OCI-LY1 (cell line): ENCODE data around the gene PARL.

ENCODE experiments used
- H2AFZ ChIP-seq: fragments of 200-600 bp; sonication (generic), shearing (Covaris generic); 2 replicates; pipeline ENCODE4 v1.6.0; 2014; ENCODE audit warnings: antibody characterized with exemption, mild to moderate bottlenecking, low read length
- H3F3A ChIP-seq: fragments of 200-600 bp; sonication (generic), shearing (Covaris generic); 2 replicates; pipeline ENCODE4 v1.6.0; 2014; ENCODE audit warnings: mild to moderate bottlenecking, antibody characterized with exemption, low read length, moderate library complexity; ENCODE audit not compliant: insufficient read depth
- H3K27ac ChIP-seq: fragments of 200-600 bp; sonication (generic); 2 replicates; pipeline ENCODE4 v1.5.1; 2014; ENCODE audit warnings: low read length, mixed run types, mild to moderate bottlenecking, low read depth; ENCODE audit not compliant: poor library complexity, severe bottlenecking
- H3K27me3 ChIP-seq: fragments of 200-600 bp; sonication (generic); 2 replicates; pipeline ENCODE4 v1.6.0; 2014; ENCODE audit warnings: antibody characterized with exemption, mild to moderate bottlenecking, low read length, moderate library complexity; ENCODE audit not compliant: insufficient read depth
- H3K36me3 ChIP-seq: fragments of 200-600 bp; sonication (generic); 2 replicates; pipeline ENCODE4 v1.6.1; 2014; ENCODE audit warnings: mild to moderate bottlenecking, antibody characterized with exemption, low read length, moderate library complexity, mixed read lengths; ENCODE audit not compliant: insufficient read depth
- H3K4me1 ChIP-seq: fragments of 200-600 bp; sonication (generic); 2 replicates; pipeline ENCODE4 v1.5.1; 2014; ENCODE audit warnings: mild to moderate bottlenecking, low read length, moderate library complexity; ENCODE audit not compliant: insufficient read depth, severe bottlenecking
- H3K4me2 ChIP-seq: fragments of 200-600 bp; sonication (generic), shearing (Covaris generic); 2 replicates; pipeline ENCODE4 v1.6.1; 2014; ENCODE audit warnings: low read length
- H3K4me3 ChIP-seq: fragments of 200-600 bp; sonication (generic); 2 replicates; pipeline ENCODE4 v1.5.1; 2014; ENCODE audit warnings: low read length, low read depth, mild to moderate bottlenecking, mixed read lengths; ENCODE audit not compliant: poor library complexity, severe bottlenecking
- H3K79me2 ChIP-seq: fragments of 200-600 bp; shearing (Covaris generic); 2 replicates; pipeline ENCODE4 v1.6.1; 2016; ENCODE audit warnings: mixed run types, low read length, mixed read lengths; ENCODE audit not compliant: insufficient read depth
- H3K9ac ChIP-seq: fragments of 200-600 bp; sonication (generic), shearing (Covaris generic); 2 replicates; pipeline ENCODE4 v1.6.1; 2014; ENCODE audit warnings: mild to moderate bottlenecking, low read length, mixed read lengths
- H3K9me2 ChIP-seq: fragments of 200-600 bp; sonication (generic), shearing (Covaris generic); 2 replicates; pipeline ENCODE4 v1.6.1; 2014; ENCODE audit warnings: low read depth, mild to moderate bottlenecking, low read length, mixed read lengths
- H3K9me3 ChIP-seq: fragments of 200-600 bp; shearing (Covaris generic); 2 replicates; pipeline ENCODE4 v1.6.1; 2014; ENCODE audit warnings: low read length, mixed read lengths
- H4K20me1 ChIP-seq: fragments of 200-600 bp; sonication (generic), shearing (Covaris generic); 2 replicates; pipeline ENCODE4 v1.6.0; 2016; ENCODE audit warnings: mild to moderate bottlenecking, low read length; ENCODE audit not compliant: insufficient read depth
- CTCF ChIP-seq: fragments of 200-600 bp; sonication (generic), shearing (Covaris generic); IDR thresholded peaks from 2 replicates; pipeline ENCODE4 v1.5.1; 2017; ENCODE audit warnings: mild to moderate bottlenecking, antibody characterized with exemption, low read length, moderate library complexity, mixed read lengths
- EZH2 ChIP-seq: fragments of 200-600 bp; sonication (generic), shearing (Covaris generic); IDR thresholded peaks from 2 replicates; pipeline ENCODE4 v1.8.0; 2017; ENCODE audit warnings: borderline replicate concordance, mixed run types, mild to moderate bottlenecking, antibody characterized with exemption, low read length, moderate library complexity, mixed read lengths

The PARL gene

GRCh38 chr3:183924543-183924942, 39.9 kb upstream of the PARL start:
- no peak overlapping the region for H3K4me3 ChIP-seq
- H2AFZ ChIP-seq, result no peak overlapping the region
- H3K9me2 ChIP-seq, result no peaks in the 10 kb centered on the region
- no peaks in the 10 kb centered on the region for H3K27me3 ChIP-seq
- H3K9ac ChIP-seq, result no peak overlapping the region
- peaks cover 51% of the 10 kb centered on the region for H3K36me3 ChIP-seq
- H3K4me2 ChIP-seq, result no peak overlapping the region
- TF ChIP-seq CTCF, result no peak
- TF ChIP-seq EZH2, result no peak
- no peaks in the 10 kb centered on the region for H3K9me3 ChIP-seq
- no peak overlapping the region for H3K27ac ChIP-seq
- no peaks in the 10 kb centered on the region for H3K4me1 ChIP-seq
- H4K20me1 ChIP-seq, result no peaks in the 10 kb centered on the region
- H3K79me2 ChIP-seq, result no peaks in the 10 kb centered on the region
- no peaks in the 10 kb centered on the region for H3F3A ChIP-seq

- Histone ChIP-seq H3K36me3 (peaks cover 44% of the 10 kb centered on the region), H2AFZ (no peak overlapping the region), H4K20me1 (no peaks in the 10 kb centered on the region), H3K79me2 (no peaks in the 10 kb centered on the region), H3F3A (no peaks in the 10 kb centered on the region), H3K27me3 (no peaks in the 10 kb centered on the region), H3K4me1 (no peaks in the 10 kb centered on the region), H3K4me2 (no peak overlapping the region), H3K4me3 (no peak overlapping the region), H3K9me3 (no peaks in the 10 kb centered on the region), H3K27ac (no peak overlapping the region), H3K9ac (no peak overlapping the region), H3K9me2 (no peaks in the 10 kb centered on the region)
- TF ChIP-seq CTCF (no peak), EZH2 (no peak)
These were observed 37.7 kb upstream of the PARL start for GRCh38 chr3:183922421-183922820.

GRCh38 chr3:183921096-183921495, 36.4 kb upstream of the PARL start:
- Histone ChIP-seq H3K4me1 (no peaks in the 10 kb centered on the region), H3F3A (no peaks in the 10 kb centered on the region), H3K36me3 (peaks cover 39% of the 10 kb centered on the region), H3K9me3 (no peaks in the 10 kb centered on the region), H3K27ac (no peak overlapping the region), H3K4me3 (no peak overlapping the region), H3K79me2 (no peaks in the 10 kb centered on the region), H3K27me3 (no peaks in the 10 kb centered on the region), H3K9ac (no peak overlapping the region), H4K20me1 (no peaks in the 10 kb centered on the region), H3K9me2 (no peaks in the 10 kb centered on the region), H3K4me2 (no peak overlapping the region), H2AFZ (no peak overlapping the region)
- TF ChIP-seq CTCF (no peak), EZH2 (no peak)
